ENCODE results near the gene GSG1L.

GSG1L gene

GRCh38 chr16:27819356-27819755 is 244.2 kb downstream of the GSG1L start:
- DNase-seq (ENCODE audit: low read depth), result no peak

GRCh38 chr16:27818246-27818645 is 245.3 kb downstream of the GSG1L start:
- DNase-seq (ENCODE audit: low read depth), result no peak

GRCh38 chr16:27817038-27817437 is 246.5 kb downstream of the GSG1L start:
- no peak for DNase-seq (ENCODE audit: low read depth)

- DNase-seq (ENCODE audit: low read depth), result no peak
Measured at GRCh38 chr16:27816561-27816960, 247.0 kb downstream of the GSG1L start.

- DNase-seq (ENCODE audit: low read depth), result no peak
Measured at GRCh38 chr16:27813591-27813990, 249.9 kb downstream of the GSG1L start.

- no peak for DNase-seq (ENCODE audit: low read depth)
Measured at GRCh38 chr16:27811881-27812280, 251.6 kb downstream of the GSG1L start.

- no peak for DNase-seq (ENCODE audit: low read depth)
Measured at GRCh38 chr16:27806986-27807385, 256.5 kb downstream of the GSG1L start.

GRCh38 chr16:27806388-27806787 is 257.1 kb downstream of the GSG1L start:
- DNase-seq (ENCODE audit: low read depth), result no peak

- no peak for DNase-seq (ENCODE audit: low read depth)
Measured at GRCh38 chr16:27805828-27806351, 257.6 kb downstream of the GSG1L start.

- DNase-seq (ENCODE audit: low read depth), result no peak
Measured at GRCh38 chr16:27803775-27804549, 259.6 kb downstream of the GSG1L start.

GRCh38 chr16:27802664-27803439 is 260.7 kb downstream of the GSG1L start:
- DNase-seq (ENCODE audit: low read depth), result no peak

- no peak for DNase-seq (ENCODE audit: low read depth)
Measured at GRCh38 chr16:27801289-27801945, 262.1 kb downstream of the GSG1L start.

GRCh38 chr16:27800817-27801216 is 262.7 kb downstream of the GSG1L start:
- no peak for DNase-seq (ENCODE audit: low read depth)

GRCh38 chr16:27799896-27800295 is 263.6 kb downstream of the GSG1L start:
- no peak for DNase-seq (ENCODE audit: low read depth)

GRCh38 chr16:27798241-27798640 is 265.3 kb downstream of the GSG1L start:
- no peak for DNase-seq (ENCODE audit: low read depth)

- DNase-seq (ENCODE audit: low read depth), result no peak
Measured at GRCh38 chr16:27795992-27796614, 267.4 kb downstream of the GSG1L start.

GRCh38 chr16:27793249-27793622 is 270.3 kb downstream of the GSG1L start:
- DNase-seq (ENCODE audit: low read depth), result no peak

- no peak for DNase-seq (ENCODE audit: low read depth)
Measured at GRCh38 chr16:27792486-27793248, 270.8 kb downstream of the GSG1L start.

- DNase-seq (ENCODE audit: low read depth), result no peak
Measured at GRCh38 chr16:27791404-27791719, 272.2 kb downstream of the GSG1L start.

GRCh38 chr16:27790546-27791403 is 272.7 kb downstream of the GSG1L start:
- no peak for DNase-seq (ENCODE audit: low read depth)

Measured in stimulated activated CD8-positive, alpha-beta memory T cell treated with anti-CD3 and anti-CD28 coated beads, Interleukin-12 subunit alpha, Interleukin-12 subunit beta, amount 100 ng/mL, for 4 hours (primary cell).